Measurements from ENCODE around the gene TXNL4A. TPM values are rescaled to one million over a fixed set of nuclear protein-coding genes. Genes with fewer than 3 reads are reported as not detected.

Gene TXNL4A
- total RNA-seq, 4 donors from 2014 or later = 14.0 to 44.5 (median 19.4) TPM

DNA sequence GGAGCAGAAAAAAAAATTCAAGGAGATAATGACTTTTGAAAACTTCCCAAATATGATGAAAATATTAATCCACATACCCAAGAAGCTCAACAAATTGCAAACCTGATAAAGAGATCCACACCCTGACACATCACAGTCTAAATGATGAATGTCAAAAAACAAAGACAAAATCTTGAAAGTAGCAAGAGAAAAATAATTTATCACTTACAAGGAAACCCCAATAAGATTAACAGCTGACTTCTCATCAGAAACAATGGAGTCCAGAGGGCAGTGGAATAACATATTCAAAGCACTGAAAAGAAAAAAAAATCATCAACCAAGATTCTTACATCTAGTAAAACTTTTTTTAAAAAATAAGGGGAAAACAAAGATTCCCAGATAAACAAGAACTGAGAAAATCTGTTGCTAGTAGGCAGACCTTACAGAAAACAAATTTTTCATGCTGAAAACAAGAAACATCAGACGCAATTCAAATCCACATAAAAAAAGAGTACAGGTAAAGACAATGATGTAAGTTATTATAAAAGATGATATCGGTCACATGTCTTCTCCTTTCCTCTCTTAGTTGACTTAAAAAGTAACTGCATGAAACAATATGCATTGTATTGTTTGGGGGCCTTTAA lies 58.2 kb downstream of the TXNL4A start:
- TF ChIP-seq, protein P1, sequence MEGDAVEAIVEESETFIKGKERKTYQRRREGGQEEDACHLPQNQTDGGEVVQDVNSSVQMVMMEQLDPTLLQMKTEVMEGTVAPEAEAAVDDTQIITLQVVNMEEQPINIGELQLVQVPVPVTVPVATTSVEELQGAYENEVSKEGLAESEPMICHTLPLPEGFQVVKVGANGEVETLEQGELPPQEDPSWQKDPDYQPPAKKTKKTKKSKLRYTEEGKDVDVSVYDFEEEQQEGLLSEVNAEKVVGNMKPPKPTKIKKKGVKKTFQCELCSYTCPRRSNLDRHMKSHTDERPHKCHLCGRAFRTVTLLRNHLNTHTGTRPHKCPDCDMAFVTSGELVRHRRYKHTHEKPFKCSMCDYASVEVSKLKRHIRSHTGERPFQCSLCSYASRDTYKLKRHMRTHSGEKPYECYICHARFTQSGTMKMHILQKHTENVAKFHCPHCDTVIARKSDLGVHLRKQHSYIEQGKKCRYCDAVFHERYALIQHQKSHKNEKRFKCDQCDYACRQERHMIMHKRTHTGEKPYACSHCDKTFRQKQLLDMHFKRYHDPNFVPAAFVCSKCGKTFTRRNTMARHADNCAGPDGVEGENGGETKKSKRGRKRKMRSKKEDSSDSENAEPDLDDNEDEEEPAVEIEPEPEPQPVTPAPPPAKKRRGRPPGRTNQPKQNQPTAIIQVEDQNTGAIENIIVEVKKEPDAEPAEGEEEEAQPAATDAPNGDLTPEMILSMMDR (IDR thresholded peaks at IDR 0.05) = no peak
- no peak for TF ChIP-seq POLR2A (IDR thresholded peaks at IDR 0.05)
- no peak for DNase-seq
- H3K36me3 ChIP-seq = peaks cover 0 to 24% (median 0%) of the 10 kb centered on the region in 3 donors
- H3K4me1 ChIP-seq = peaks cover 0 to 9% (median 0%) of the 10 kb centered on the region in 4 donors
- no peaks in the 10 kb centered on the region for H3K27me3 ChIP-seq
- H3K9me3 ChIP-seq = peaks cover 0 to 22% (median 7%) of the 10 kb centered on the region in 4 donors
- H3K27ac ChIP-seq = no peak overlapping the region
- no peak overlapping the region for H3K4me3 ChIP-seq

DNA sequence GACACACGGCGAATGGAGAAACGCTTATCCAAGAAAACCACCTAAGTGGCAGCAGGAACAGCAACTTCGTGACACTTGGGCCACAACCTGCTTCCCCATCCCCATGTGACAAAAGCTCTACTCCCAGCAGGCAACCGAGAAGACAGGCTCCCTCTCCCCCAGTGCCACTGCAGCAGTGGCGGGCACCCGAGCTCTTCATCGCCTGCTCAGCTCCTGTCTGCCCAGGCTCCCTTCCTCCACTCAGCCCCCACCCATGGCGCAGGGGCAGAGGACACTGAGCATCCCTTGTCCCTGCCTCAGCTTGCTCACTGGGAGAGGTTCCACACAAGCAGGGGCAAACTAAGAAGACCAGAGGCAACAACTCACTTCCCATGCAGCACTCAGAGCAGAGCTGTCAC lies 59.8 kb downstream of the TXNL4A start:
- peaks cover 0 to 22% (median 0%) of the 10 kb centered on the region in 3 donors for H3K36me3 ChIP-seq
- H3K4me3 ChIP-seq = no peak overlapping the region
- peaks cover 0 to 22% (median 6%) of the 10 kb centered on the region in 4 donors for H3K9me3 ChIP-seq
- no peak overlapping the region for H3K27ac ChIP-seq
- DNase-seq = peak in 1 of 3 donors; percentile 14
- no peaks in the 10 kb centered on the region for H3K4me1 ChIP-seq
- no peak for TF ChIP-seq POLR2A (IDR thresholded peaks at IDR 0.05)
- TF ChIP-seq, protein P1 (IDR thresholded peaks at IDR 0.05) = no peak
- H3K27me3 ChIP-seq = no peaks in the 10 kb centered on the region

DNA sequence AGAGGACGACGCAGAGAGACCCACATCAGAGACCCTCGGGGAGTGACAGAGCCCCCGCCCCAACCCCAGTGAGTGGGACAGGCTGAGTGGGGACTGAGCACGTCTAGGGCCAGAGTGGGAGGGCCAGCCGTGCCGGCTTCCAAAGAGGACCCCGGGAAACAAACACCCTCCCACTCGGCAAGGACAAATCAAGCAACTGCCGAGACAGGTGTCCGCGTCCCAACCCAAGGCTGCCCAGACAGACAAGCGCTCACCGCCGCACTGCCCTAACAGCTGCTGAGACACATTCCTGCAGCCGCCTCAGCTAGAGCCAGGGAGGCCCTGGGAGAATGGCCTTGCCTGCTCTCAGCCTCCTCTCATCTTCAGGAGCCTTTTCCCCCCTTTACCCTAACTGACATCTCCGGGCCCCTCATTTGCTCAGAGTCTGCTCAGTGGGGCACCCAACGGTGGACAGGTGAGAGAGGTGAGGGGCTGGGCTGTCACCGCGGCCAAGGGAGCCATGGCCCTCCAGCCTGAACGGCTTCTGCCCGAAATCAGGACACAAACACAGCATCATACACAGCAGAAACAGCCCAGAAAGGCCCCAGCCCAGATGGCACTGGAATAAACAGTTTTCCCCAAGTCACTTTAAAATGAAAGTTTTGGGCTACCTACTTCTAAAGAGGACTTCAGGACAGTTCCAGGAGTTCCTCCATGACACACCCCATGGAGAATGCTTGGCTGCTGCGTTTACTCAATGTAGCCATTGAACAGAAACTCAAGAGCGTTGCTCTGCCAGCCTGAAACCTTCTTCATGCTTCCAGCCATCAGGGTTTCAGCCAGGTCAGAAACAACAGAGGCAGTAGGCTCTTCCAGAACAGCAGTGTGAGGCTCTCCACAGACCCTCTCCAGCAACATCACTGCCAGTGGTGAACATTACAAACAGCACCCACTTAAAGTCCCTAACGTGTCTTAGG lies 60.5 kb downstream of the TXNL4A start:
- peaks cover 0 to 22% (median 0%) of the 10 kb centered on the region in 3 donors for H3K36me3 ChIP-seq
- TF ChIP-seq POLR2A (IDR thresholded peaks at IDR 0.05) = no peak
- TF ChIP-seq, protein P1 (IDR thresholded peaks at IDR 0.05) = no peak
- H3K9me3 ChIP-seq = peaks cover 0 to 16% (median 6%) of the 10 kb centered on the region in 4 donors
- H3K27me3 ChIP-seq = no peaks in the 10 kb centered on the region
- DNase-seq = peak in 2 of 3 donors; percentile 34 to 42
- H3K27ac ChIP-seq = no peak overlapping the region
- H3K4me3 ChIP-seq = no peak overlapping the region
- H3K4me1 ChIP-seq = no peaks in the 10 kb centered on the region

DNA sequence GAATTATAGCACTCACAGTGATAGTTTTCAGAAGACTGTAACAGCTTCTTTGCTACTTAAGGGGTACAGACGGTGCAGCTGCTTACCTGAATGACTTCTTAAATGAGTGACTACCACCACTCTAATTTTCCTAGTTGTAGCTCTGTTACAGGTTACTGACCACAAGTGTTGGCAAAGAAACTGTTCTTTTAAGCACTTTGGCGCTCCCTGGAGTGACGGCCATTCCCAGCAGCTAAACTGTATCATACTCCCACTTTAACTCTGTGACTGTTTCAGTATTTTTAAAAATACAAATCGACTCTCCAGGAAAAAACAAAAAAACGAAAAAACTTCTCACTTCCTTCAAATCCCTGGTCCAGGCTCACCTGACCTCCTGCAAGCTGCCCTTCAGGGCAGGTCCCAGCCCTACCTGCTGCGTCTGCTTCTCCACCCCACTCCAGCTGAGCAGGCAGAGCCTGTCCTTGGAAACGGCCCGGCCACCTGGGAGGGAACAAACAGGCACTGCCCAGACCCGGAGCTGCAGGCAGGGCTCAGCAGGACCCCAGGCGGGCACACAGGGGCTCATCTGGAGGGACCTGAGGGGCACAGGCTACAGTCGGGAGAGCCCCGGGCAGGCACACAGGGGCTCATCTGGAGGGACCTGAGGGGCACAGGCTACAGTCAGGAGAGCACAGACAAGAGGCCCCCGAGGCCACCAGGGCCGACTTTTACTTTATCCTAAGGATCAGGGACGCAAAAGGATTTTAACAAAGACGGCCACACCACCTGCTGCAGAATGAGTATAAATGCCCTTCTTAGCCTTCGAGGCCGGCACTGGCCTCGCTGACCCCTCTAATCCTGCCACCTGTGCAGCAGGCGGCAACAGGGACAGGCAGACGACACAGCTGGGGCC lies 61.4 kb downstream of the TXNL4A start:
- Histone ChIP-seq H3K4me3 (no peak overlapping the region), H3K27me3 (no peaks in the 10 kb centered on the region), H3K9me3 (peaks cover 0 to 12% (median 6%) of the 10 kb centered on the region in 4 donors), H3K4me1 (no peaks in the 10 kb centered on the region), H3K27ac (no peak overlapping the region), H3K36me3 (peaks cover 0 to 28% (median 0%) of the 10 kb centered on the region in 3 donors)
- peak in 2 of 3 donors; percentile 30 to 33 for DNase-seq
- TF ChIP-seq, protein P1 (IDR thresholded peaks at IDR 0.05) = no peak
- TF ChIP-seq POLR2A (IDR thresholded peaks at IDR 0.05) = no peak

DNA sequence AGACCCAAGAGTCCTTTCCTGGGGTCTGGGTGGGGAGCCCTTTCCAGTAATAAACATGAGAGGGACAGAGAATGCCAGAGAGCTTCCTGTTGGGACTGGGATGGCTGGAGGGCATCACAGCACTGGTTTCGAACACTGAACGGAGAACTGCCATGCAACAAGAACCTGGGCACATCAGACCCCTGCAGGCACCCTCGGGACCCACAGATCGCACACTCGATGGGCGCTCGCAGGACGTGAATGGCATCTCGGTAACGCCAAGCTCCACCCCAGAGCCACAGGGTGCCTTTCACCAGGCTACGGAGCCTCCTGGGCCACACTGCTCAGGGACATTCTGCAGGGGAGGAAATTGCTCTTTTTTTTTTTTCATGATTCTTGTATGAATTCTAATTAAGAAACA lies 62.1 kb downstream of the TXNL4A start:
- Histone ChIP-seq H3K36me3 (peaks cover 0 to 31% (median 0%) of the 10 kb centered on the region in 3 donors), H3K27ac (no peak overlapping the region), H3K27me3 (no peaks in the 10 kb centered on the region), H3K4me1 (no peaks in the 10 kb centered on the region), H3K9me3 (peaks cover 0 to 11% (median 4%) of the 10 kb centered on the region in 4 donors), H3K4me3 (no peak overlapping the region)
- peak in 2 of 3 donors; percentile 29 to 37 for DNase-seq
- no peak for TF ChIP-seq POLR2A (IDR thresholded peaks at IDR 0.05)
- TF ChIP-seq, protein P1 (IDR thresholded peaks at IDR 0.05) = no peak
